GM06990 (cell line): ENCODE results near the gene PSME3IP1.

Experiments used
- DNase-seq: peaks from one replicate; pipeline ENCODE4 v3.0.0-alpha.2; 2011; ENCODE audit not compliant: insufficient read length; ENCODE audit errors: extremely low read depth
- H3K27me3 ChIP-seq: replicated peaks from 2 replicates; pipeline ENCODE4 v1.6.0; 2011; ENCODE audit warnings: low read length; ENCODE audit not compliant: control insufficient read depth, insufficient read depth
- H3K36me3 ChIP-seq: 2 replicates; pipeline ENCODE4 v1.5.1; 2011; ENCODE audit warnings: low read length; ENCODE audit not compliant: control insufficient read depth, insufficient read depth
- H3K4me3 ChIP-seq: replicated peaks from 2 replicates; pipeline ENCODE4 v1.5.1; 2011; ENCODE audit warnings: low read depth, mild to moderate bottlenecking, control low read depth, low read length
- TF ChIP-seq, protein P1 (sequence below): IDR thresholded peaks from 2 replicates; pipeline ENCODE4 v1.5.1; 2011; ENCODE audit warnings: low read length, control low read depth, mild to moderate bottlenecking, inconsistent platforms; ENCODE audit not compliant: insufficient read depth, poor library complexity, severe bottlenecking

The PSME3IP1 gene

DNA sequence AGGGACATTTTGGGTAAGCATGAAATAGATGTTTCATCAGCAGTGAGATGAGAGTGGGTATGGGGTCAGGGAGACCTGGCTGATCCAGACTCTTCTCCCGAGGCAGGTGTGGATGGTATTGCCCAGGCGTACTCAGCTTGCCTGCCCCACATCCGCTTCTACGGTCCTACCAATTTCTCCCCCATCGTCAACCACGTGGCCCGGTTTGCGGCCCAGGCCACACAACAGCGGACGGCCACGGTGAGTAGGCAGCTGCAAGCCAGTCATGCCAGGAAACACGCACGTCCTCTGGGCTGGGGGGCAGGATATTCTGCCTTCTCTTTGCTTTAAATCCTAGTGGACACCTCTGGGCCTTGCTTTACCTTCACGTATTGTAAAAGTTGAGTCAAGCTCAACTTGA lies 48.8 kb downstream of the PSME3IP1 start:
- H3K4me3 ChIP-seq = no peak overlapping the region
- TF ChIP-seq, protein P1, sequence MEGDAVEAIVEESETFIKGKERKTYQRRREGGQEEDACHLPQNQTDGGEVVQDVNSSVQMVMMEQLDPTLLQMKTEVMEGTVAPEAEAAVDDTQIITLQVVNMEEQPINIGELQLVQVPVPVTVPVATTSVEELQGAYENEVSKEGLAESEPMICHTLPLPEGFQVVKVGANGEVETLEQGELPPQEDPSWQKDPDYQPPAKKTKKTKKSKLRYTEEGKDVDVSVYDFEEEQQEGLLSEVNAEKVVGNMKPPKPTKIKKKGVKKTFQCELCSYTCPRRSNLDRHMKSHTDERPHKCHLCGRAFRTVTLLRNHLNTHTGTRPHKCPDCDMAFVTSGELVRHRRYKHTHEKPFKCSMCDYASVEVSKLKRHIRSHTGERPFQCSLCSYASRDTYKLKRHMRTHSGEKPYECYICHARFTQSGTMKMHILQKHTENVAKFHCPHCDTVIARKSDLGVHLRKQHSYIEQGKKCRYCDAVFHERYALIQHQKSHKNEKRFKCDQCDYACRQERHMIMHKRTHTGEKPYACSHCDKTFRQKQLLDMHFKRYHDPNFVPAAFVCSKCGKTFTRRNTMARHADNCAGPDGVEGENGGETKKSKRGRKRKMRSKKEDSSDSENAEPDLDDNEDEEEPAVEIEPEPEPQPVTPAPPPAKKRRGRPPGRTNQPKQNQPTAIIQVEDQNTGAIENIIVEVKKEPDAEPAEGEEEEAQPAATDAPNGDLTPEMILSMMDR = no peak
- no peaks in the 10 kb centered on the region for H3K36me3 ChIP-seq
- no peak for DNase-seq
- H3K27me3 ChIP-seq = no peaks in the 10 kb centered on the region

DNA sequence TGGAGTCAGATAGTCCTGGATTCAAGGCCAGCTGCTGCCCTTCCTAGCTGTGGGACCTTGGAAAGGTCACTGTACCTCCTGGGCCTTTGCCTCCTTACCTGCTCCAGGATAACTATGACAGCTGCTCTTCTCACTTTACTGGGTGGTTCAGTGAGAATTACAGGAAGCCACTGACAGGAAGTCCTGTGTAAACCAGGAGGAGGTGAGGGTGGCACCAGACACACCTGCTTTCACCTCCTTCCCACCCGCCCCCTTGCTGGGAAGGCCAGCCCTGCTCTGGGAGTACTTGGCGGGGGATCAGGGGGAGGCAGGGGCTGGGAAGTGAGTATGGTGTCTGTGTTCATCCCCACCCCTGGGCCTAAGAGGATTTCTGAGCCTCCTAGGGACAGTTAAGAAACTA lies 50.9 kb downstream of the PSME3IP1 start:
- Histone ChIP-seq H3K36me3 (no peaks in the 10 kb centered on the region), H3K27me3 (no peaks in the 10 kb centered on the region), H3K4me3 (no peak overlapping the region)
- DNase-seq = no peak
- TF ChIP-seq, protein P1 = no peak

DNA sequence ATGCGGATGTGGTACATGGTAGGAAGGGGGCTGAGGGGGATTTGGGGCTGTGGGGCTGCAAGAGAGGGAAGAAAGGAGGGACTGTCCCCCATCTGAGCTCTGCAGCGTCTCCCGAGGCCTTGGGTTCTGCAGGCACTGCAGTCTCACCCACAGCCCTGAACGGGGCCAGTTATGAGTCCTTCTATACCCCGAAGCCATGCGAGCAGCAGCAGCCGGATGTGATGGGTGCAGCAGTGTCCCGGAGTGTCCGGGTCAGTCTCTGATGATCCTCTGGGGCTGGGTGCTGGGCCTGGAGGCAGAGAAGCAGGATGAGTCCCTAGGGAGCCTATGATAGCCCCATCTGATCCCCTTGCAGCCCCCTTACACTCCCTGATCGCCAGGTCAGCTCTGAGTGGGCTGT lies 52.0 kb downstream of the PSME3IP1 start:
- Histone ChIP-seq H3K36me3 (no peaks in the 10 kb centered on the region), H3K4me3 (no peak overlapping the region), H3K27me3 (no peaks in the 10 kb centered on the region)
- DNase-seq = no peak
- TF ChIP-seq, protein P1 = no peak

DNA sequence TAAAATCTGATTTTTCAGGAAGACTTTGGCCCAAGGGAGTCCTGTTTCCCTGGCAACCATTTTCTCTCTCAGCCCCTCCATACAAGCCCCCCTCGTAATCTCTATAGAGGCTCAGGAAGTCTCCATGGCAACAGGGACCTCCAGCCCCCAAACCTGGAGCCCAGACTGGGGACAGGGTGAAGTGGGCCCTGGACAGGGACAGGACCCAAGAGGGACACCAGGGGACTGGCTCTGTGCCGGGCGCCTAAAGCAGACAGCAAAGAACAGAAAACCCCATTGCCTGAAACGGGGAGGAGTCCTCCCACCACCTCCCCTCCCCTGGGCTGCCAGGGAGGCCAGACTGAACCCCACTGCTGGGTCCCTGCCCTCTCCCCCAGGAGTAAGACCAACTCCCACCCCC lies 52.8 kb downstream of the PSME3IP1 start:
- TF ChIP-seq, protein P1 = no peak
- no peak overlapping the region for H3K4me3 ChIP-seq
- H3K36me3 ChIP-seq = no peaks in the 10 kb centered on the region
- DNase-seq = no peak
- H3K27me3 ChIP-seq = no peaks in the 10 kb centered on the region

DNA sequence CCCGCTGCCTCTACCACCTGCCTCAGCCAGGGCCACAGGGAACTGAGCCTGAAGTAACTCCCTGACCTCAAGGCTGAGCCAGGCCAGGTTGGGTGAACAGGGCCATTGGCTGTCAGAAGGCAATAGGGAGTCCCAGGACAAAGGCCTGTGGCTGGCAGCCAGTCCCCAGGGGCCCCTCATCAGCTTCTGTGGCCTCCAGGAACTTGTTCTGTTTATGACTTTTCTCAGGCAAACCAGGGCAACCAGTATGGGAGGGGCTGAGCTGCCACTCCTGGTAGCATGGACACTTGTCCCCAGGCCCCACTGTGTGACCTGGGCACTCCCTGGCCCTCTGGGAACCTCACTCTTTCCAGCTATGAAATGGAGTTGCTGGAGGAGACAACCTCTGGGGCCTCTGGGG lies 53.4 kb downstream of the PSME3IP1 start:
- TF ChIP-seq, protein P1 = no peak
- Histone ChIP-seq H3K27me3 (no peaks in the 10 kb centered on the region), H3K4me3 (no peak overlapping the region), H3K36me3 (no peaks in the 10 kb centered on the region)
- DNase-seq = no peak

DNA sequence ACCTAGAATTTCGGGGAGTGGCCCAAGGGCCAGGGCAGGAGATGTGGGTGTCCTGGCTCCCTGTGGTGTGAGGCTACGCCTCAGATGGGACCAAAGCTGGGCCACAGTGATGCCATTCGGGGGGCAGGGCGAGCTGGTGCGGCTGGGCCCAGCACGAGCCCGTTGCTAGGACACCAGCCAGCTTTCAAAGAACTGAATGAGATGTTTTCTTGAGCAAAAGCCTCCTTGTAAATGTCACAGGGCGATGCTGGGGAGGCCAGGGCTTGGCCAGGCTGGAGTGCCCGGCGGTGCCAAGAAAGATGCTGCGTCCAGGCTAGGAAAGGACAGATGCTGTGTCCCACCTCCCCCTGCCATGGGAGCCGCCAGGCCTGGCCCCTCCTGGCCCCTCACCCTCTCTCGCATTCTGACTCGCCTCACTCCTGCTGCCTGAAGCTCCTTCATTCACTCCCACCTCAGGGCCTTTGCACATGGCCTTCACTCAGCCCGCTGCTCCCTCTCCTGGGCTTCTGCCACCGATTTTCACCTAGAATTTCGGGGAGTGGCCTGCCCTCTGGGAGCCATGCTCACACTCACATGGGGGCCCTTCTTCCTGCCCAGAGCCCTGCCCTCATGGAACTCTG lies 54.4 kb downstream of the PSME3IP1 start:
- H3K27me3 ChIP-seq = no peaks in the 10 kb centered on the region
- H3K36me3 ChIP-seq = no peaks in the 10 kb centered on the region
- H3K4me3 ChIP-seq = no peak overlapping the region
- DNase-seq = no peak
- TF ChIP-seq, protein P1 = no peak
